NCI-H774 (cell line): Measurements from ENCODE around the gene CKAP2L.

Source experiments
- DNase-seq: peaks from one replicate; lab custom pipeline; 2025; lab: John Stamatoyannopoulos, UW

The CKAP2L gene

GRCh38 chr2:112764071-112765044 is at the start of gene CKAP2L:
Gene CKAP2L, minus strand, starts transcription at chr2:112764609. Its CDS starts 11 bp downstream, at chr2:112764598.
- peak; percentile 97 for DNase-seq

GRCh38 chr2:112813280-112813966 is 49.0 kb upstream of the CKAP2L start:
- no peak for DNase-seq

- DNase-seq: no peak
Observed at GRCh38 chr2:112812318-112813267, 48.2 kb upstream of the CKAP2L start.

GRCh38 chr2:112811841-112812306 is 47.5 kb upstream of the CKAP2L start:
- no peak for DNase-seq

GRCh38 chr2:112811276-112811831 is 46.9 kb upstream of the CKAP2L start:
- no peak for DNase-seq

- no peak for DNase-seq
Observed at GRCh38 chr2:112809112-112809511, 44.7 kb upstream of the CKAP2L start.

GRCh38 chr2:112807233-112807807 is 42.9 kb upstream of the CKAP2L start:
- DNase-seq: no peak

GRCh38 chr2:112805542-112805941 is 41.1 kb upstream of the CKAP2L start:
- no peak for DNase-seq

GRCh38 chr2:112803691-112804521 is 39.5 kb upstream of the CKAP2L start:
- no peak for DNase-seq

- DNase-seq: no peak
Observed at GRCh38 chr2:112800881-112801583, 36.6 kb upstream of the CKAP2L start.

- DNase-seq: no peak
Observed at GRCh38 chr2:112798979-112799975, 34.9 kb upstream of the CKAP2L start.

- no peak for DNase-seq
Observed at GRCh38 chr2:112796486-112796885, 32.1 kb upstream of the CKAP2L start.

GRCh38 chr2:112795774-112796173 is 31.4 kb upstream of the CKAP2L start:
- DNase-seq: no peak

GRCh38 chr2:112794841-112795240 is 30.4 kb upstream of the CKAP2L start:
- no peak for DNase-seq

GRCh38 chr2:112794131-112794733 is 29.8 kb upstream of the CKAP2L start:
- no peak for DNase-seq

- DNase-seq: no peak
Observed at GRCh38 chr2:112793449-112793978, 29.1 kb upstream of the CKAP2L start.

GRCh38 chr2:112792419-112792818 is 28.0 kb upstream of the CKAP2L start:
- DNase-seq: no peak
